Chondrocyte (in vitro differentiated cells): ENCODE results near the gene PLCB2. TPM values are rescaled to one million over a fixed set of nuclear protein-coding genes. Genes with fewer than 3 reads are reported as not detected.
A peak's percentile ranks its signal among the peaks of the same experiment; 100 is the strongest.

ENCODE experiments used
- DNase-seq: peaks from one replicate; pipeline ENCODE4 v3.0.0; 2021; ENCODE audit warnings: mixed read lengths, low spot score
- H3K27ac Mint-ChIP-seq: one replicate; pipeline ENCODE4 v1.8.0; 2021; ENCODE audit warnings: mild to moderate bottlenecking, moderate library complexity, mixed read lengths; ENCODE audit not compliant: unreplicated experiment
- H3K27me3 Mint-ChIP-seq: 2 replicates; pipeline ENCODE4 v1.8.0; 2021; ENCODE audit warnings: low read depth, mixed read lengths
- H3K36me3 Mint-ChIP-seq: 2 replicates; pipeline ENCODE4 v1.8.0; 2021; ENCODE audit warnings: low read depth, mixed read lengths
- H3K4me1 Mint-ChIP-seq: 2 replicates; pipeline ENCODE4 v1.8.0; 2021; ENCODE audit warnings: low read depth, mild to moderate bottlenecking, mixed read lengths
- H3K4me3 Mint-ChIP-seq: one replicate; pipeline ENCODE4 v1.8.0; 2021; ENCODE audit warnings: mild to moderate bottlenecking, moderate library complexity, mixed read lengths; ENCODE audit not compliant: unreplicated experiment
- H3K9me3 Mint-ChIP-seq: 2 replicates; pipeline ENCODE4 v1.8.0; 2021; ENCODE audit warnings: low read depth, mixed read lengths
- CTCF ChIP-seq: fragments of 200-600 bp; sonication (generic); IDR thresholded peaks from 2 replicates; pipeline ENCODE4 v1.5.0; 2021; ENCODE audit warnings: antibody characterized with exemption, mild to moderate bottlenecking, moderate library complexity
- total RNA-seq: library from RNA; stranded (reverse); gene quantifications from 3 replicates; pipeline ENCODE4 v1.2.1, GENCODE V29; 2021

Gene PLCB2
- total RNA-seq, 1 donor from 2014 or later = 2.8 TPM

- Mint-ChIP-seq H3K4me3 (no peak overlapping the region), H3K27me3 (peaks cover 4% of the 10 kb centered on the region), H3K4me1 (peaks cover 8% of the 10 kb centered on the region), H3K9me3 (no peaks in the 10 kb centered on the region), H3K27ac (no peak overlapping the region), H3K36me3 (no peaks in the 10 kb centered on the region)
- peak; percentile 77 for DNase-seq
- no peak for TF ChIP-seq CTCF
These were observed 67.8 kb downstream of the PLCB2 start for GRCh38 chr15:40239693-40240618.

- Mint-ChIP-seq H3K27ac (no peak overlapping the region), H3K36me3 (no peaks in the 10 kb centered on the region), H3K27me3 (peaks cover 4% of the 10 kb centered on the region), H3K4me1 (peaks cover 8% of the 10 kb centered on the region), H3K9me3 (no peaks in the 10 kb centered on the region), H3K4me3 (peak overlapping the region; percentile 53)
- TF ChIP-seq CTCF = no peak
- no peak for DNase-seq
These were observed 68.4 kb downstream of the PLCB2 start for GRCh38 chr15:40239404-40239692.

GRCh38 chr15:40238532-40239403 is 69.0 kb downstream of the PLCB2 start, which contains the start of gene PAK6:
PAK6 (plus strand) TSS chr15:40239063; CDS start chr15:40264786, 25,723 bp downstream.
- H3K27me3 Mint-ChIP-seq = peaks cover 4% of the 10 kb centered on the region
- H3K4me3 Mint-ChIP-seq = peak within 1 kb of the TSS; percentile 60
- no peak for TF ChIP-seq CTCF
- no peaks in the 10 kb centered on the region for H3K36me3 Mint-ChIP-seq
- H3K27ac Mint-ChIP-seq = no peak within 1 kb of the TSS
- H3K9me3 Mint-ChIP-seq = no peaks in the 10 kb centered on the region
- H3K4me1 Mint-ChIP-seq = peaks cover 8% of the 10 kb centered on the region
- no peak for DNase-seq

Other genes starting within 250 kb of the PLCB2 start
- gene BMF, start 199.1 kb downstream of the PLCB2 start, total RNA-seq = 15.1 to 40.9 TPM (median 17.9 TPM) in 3 replicates
- gene BUB1B, start 146.9 kb downstream of the PLCB2 start, total RNA-seq = 6.7 to 9.6 TPM (median 7.4 TPM) in 3 replicates
- 0.37 to 0.41 TPM in 2 of 3 replicates, not detected in the other for gene PAK6, start 68.9 kb downstream of the PLCB2 start, total RNA-seq
- 0.25 to 1.1 TPM in 2 of 3 replicates, not detected in the other for gene ANKRD63, start 24.9 kb downstream of the PLCB2 start, total RNA-seq
- 68.8 to 128 TPM (median 80.6 TPM) in 3 replicates for gene INAFM2, start 15.8 kb upstream of the PLCB2 start, total RNA-seq
- 55.4 to 60.0 TPM (median 58.0 TPM) in 3 replicates for gene CCDC9B, start 33.0 kb upstream of the PLCB2 start, total RNA-seq
- not detected in 3 replicates for gene PHGR1, start 43.1 kb upstream of the PLCB2 start, total RNA-seq
- 1.3 to 2.2 TPM (median 1.4 TPM) in 3 replicates for gene DISP2, start 50.3 kb upstream of the PLCB2 start, total RNA-seq
- gene KNSTRN, start 74.8 kb upstream of the PLCB2 start, total RNA-seq = 20.9 to 28.4 TPM (median 27.9 TPM) in 3 replicates
- gene IVD, start 97.9 kb upstream of the PLCB2 start, total RNA-seq = 42.0 to 58.9 TPM (median 42.5 TPM) in 3 replicates
- 24.4 to 26.4 TPM (median 24.8 TPM) in 3 replicates for gene BAHD1, start 133.0 kb upstream of the PLCB2 start, total RNA-seq
- gene CHST14, start 163.0 kb upstream of the PLCB2 start, total RNA-seq = 45.4 to 46.2 TPM (median 45.7 TPM) in 3 replicates